Activated CD8-positive, alpha-beta T cell treated with anti-CD3 and anti-CD28 coated beads, Interleukin-2, amount 10 ng/mL, durations not matched to agents 7 days and 5 days (primary cell): ENCODE results near the gene C11orf97. TPM values are rescaled to one million over a fixed set of nuclear protein-coding genes. Genes with fewer than 3 reads are reported as not detected.
A peak's percentile ranks its signal among the peaks of the same experiment; 100 is the strongest.

ENCODE experiments used
- ATAC-seq: fragments of 150-1000 bp; cut with Tn5 transposase; one replicate; pipeline ENCODE4 v1.10.0; 2021; ENCODE audit warnings: moderate library complexity
- CTCF ChIA-PET: fragments of 350-600 bp; sonication (Branson Sonifier 250); formaldehyde crosslinking; loops from one replicate; lab custom pipeline; 2021; ENCODE audit warnings: antibody characterized with exemption; lab: Charles Lee
- POLR2A ChIA-PET: fragments of 350-600 bp; sonication (Branson Sonifier 250); formaldehyde crosslinking; loops from one replicate; lab custom pipeline; 2021; ENCODE audit warnings: antibody characterized with exemption; lab: Charles Lee
- DNase-seq: peaks from one replicate; pipeline ENCODE4 v3.0.0-alpha.2; 2020
- H3K27ac Mint-ChIP-seq: one replicate; pipeline ENCODE4 v1.8.0; 2021; ENCODE audit warnings: mild to moderate bottlenecking, mixed read lengths
- H3K27me3 Mint-ChIP-seq: one replicate; pipeline ENCODE4 v1.8.0; 2021; ENCODE audit warnings: low read depth, mixed read lengths
- H3K36me3 Mint-ChIP-seq: one replicate; pipeline ENCODE4 v1.8.0; 2021; ENCODE audit warnings: low read depth, mixed read lengths
- H3K4me1 Mint-ChIP-seq: one replicate; pipeline ENCODE4 v1.8.0; 2021; ENCODE audit warnings: low read depth, mixed read lengths
- H3K4me3 Mint-ChIP-seq: one replicate; pipeline ENCODE4 v1.8.0; 2021; ENCODE audit warnings: mild to moderate bottlenecking, mixed read lengths
- H3K9me3 Mint-ChIP-seq: one replicate; pipeline ENCODE4 v1.8.0; 2022; ENCODE audit warnings: mixed read lengths; ENCODE audit not compliant: insufficient read depth
- total RNA-seq, 2 experiments: library from RNA; stranded (reverse); gene quantifications; one replicate each; pipeline ENCODE4 v1.2.3, GENCODE V29; 2021

The C11orf97 gene
- total RNA-seq, 2 experiments from 2014 or later: not detected

- ChIA-PET CTCF (no interaction called here), POLR2A (no interaction called here)
- peaks cover 31% of the 10 kb centered on the region for H3K27me3 Mint-ChIP-seq
- ATAC-seq (no peak), DNase-seq (no peak)
- H3K4me3 Mint-ChIP-seq: no peak overlapping the region
- H3K27ac Mint-ChIP-seq: no peak overlapping the region
- no peaks in the 10 kb centered on the region for H3K4me1 Mint-ChIP-seq
- no peaks in the 10 kb centered on the region for H3K9me3 Mint-ChIP-seq
- no peaks in the 10 kb centered on the region for H3K36me3 Mint-ChIP-seq
Measured at GRCh38 chr11:94526645-94527438, 14.6 kb downstream of the C11orf97 start.

GRCh38 chr11:94528551-94528950 lies 16.3 kb downstream of the C11orf97 start:
- H3K36me3 Mint-ChIP-seq: no peaks in the 10 kb centered on the region
- peaks cover 33% of the 10 kb centered on the region for H3K27me3 Mint-ChIP-seq
- H3K4me3 Mint-ChIP-seq: no peak overlapping the region
- ChIA-PET POLR2A (no interaction called here), CTCF (interaction anchor here (1.0 kb wide), 1 partner anchor 10 kb away, joined by 4 read pairs; no protein-coding TSS in a partner anchor)
- no peak overlapping the region for H3K27ac Mint-ChIP-seq
- H3K9me3 Mint-ChIP-seq: no peaks in the 10 kb centered on the region
- DNase-seq (no peak), ATAC-seq (no peak)
- H3K4me1 Mint-ChIP-seq: no peaks in the 10 kb centered on the region

- ChIA-PET CTCF (no interaction called here), POLR2A (no interaction called here)
- H3K27ac Mint-ChIP-seq: no peak overlapping the region
- H3K27me3 Mint-ChIP-seq: peaks cover 38% of the 10 kb centered on the region
- DNase-seq (no peak), ATAC-seq (no peak)
- no peak overlapping the region for H3K4me3 Mint-ChIP-seq
- H3K4me1 Mint-ChIP-seq: no peaks in the 10 kb centered on the region
- H3K9me3 Mint-ChIP-seq: no peaks in the 10 kb centered on the region
- H3K36me3 Mint-ChIP-seq: no peaks in the 10 kb centered on the region
Measured at GRCh38 chr11:94532211-94532610, 19.9 kb downstream of the C11orf97 start.

- Mint-ChIP-seq H3K36me3 (no peaks in the 10 kb centered on the region), H3K4me1 (no peaks in the 10 kb centered on the region), H3K9me3 (no peaks in the 10 kb centered on the region), H3K27me3 (peaks cover 38% of the 10 kb centered on the region), H3K27ac (no peak overlapping the region), H3K4me3 (no peak overlapping the region)
- no peak for ATAC-seq
- ChIA-PET POLR2A (no interaction called here), CTCF (no interaction called here)
- DNase-seq: no peak
Measured at GRCh38 chr11:94533206-94533605, 20.9 kb downstream of the C11orf97 start.

- CTCF ChIA-PET: interaction anchor here (1.3 kb wide), 1 partner anchor 29 kb away, joined by 3 read pairs; no protein-coding TSS in a partner anchor
- H3K4me1 Mint-ChIP-seq: no peaks in the 10 kb centered on the region
- no peak for DNase-seq
- no peak overlapping the region for H3K27ac Mint-ChIP-seq
- POLR2A ChIA-PET: no interaction called here
- H3K36me3 Mint-ChIP-seq: no peaks in the 10 kb centered on the region
- peaks cover 35% of the 10 kb centered on the region for H3K27me3 Mint-ChIP-seq
- no peaks in the 10 kb centered on the region for H3K9me3 Mint-ChIP-seq
- no peak for ATAC-seq
- no peak overlapping the region for H3K4me3 Mint-ChIP-seq
Measured at GRCh38 chr11:94533696-94534630, 21.7 kb downstream of the C11orf97 start.

GRCh38 chr11:94536386-94536785 lies 24.1 kb downstream of the C11orf97 start:
- no peaks in the 10 kb centered on the region for H3K4me1 Mint-ChIP-seq
- no peaks in the 10 kb centered on the region for H3K9me3 Mint-ChIP-seq
- ATAC-seq: no peak
- CTCF ChIA-PET: interaction anchor here (1.5 kb wide), 1 partner anchor 15 kb away, joined by 3 read pairs; no protein-coding TSS in a partner anchor
- H3K4me3 Mint-ChIP-seq: no peak overlapping the region
- H3K27me3 Mint-ChIP-seq: peaks cover 28% of the 10 kb centered on the region
- no peak overlapping the region for H3K27ac Mint-ChIP-seq
- POLR2A ChIA-PET: no interaction called here
- no peak for DNase-seq
- no peaks in the 10 kb centered on the region for H3K36me3 Mint-ChIP-seq

- ChIA-PET CTCF (interaction anchor here (0.6 kb wide), 1 partner anchor 39 kb away, joined by 3 read pairs; no protein-coding TSS in a partner anchor), POLR2A (no interaction called here)
- ATAC-seq (no peak), DNase-seq (no peak)
- peaks cover 28% of the 10 kb centered on the region for H3K27me3 Mint-ChIP-seq
- no peak overlapping the region for H3K27ac Mint-ChIP-seq
- no peaks in the 10 kb centered on the region for H3K9me3 Mint-ChIP-seq
- H3K4me3 Mint-ChIP-seq: no peak overlapping the region
- H3K36me3 Mint-ChIP-seq: no peaks in the 10 kb centered on the region
- no peaks in the 10 kb centered on the region for H3K4me1 Mint-ChIP-seq
Measured at GRCh38 chr11:94537031-94537600, 24.9 kb downstream of the C11orf97 start.

- no peak overlapping the region for H3K27ac Mint-ChIP-seq
- H3K36me3 Mint-ChIP-seq: no peaks in the 10 kb centered on the region
- H3K9me3 Mint-ChIP-seq: no peaks in the 10 kb centered on the region
- ATAC-seq (no peak), DNase-seq (no peak)
- H3K27me3 Mint-ChIP-seq: peaks cover 24% of the 10 kb centered on the region
- no peak overlapping the region for H3K4me3 Mint-ChIP-seq
- peaks cover 11% of the 10 kb centered on the region for H3K4me1 Mint-ChIP-seq
- ChIA-PET CTCF (no interaction called here), POLR2A (no interaction called here)
Measured at GRCh38 chr11:94539420-94539819, 27.2 kb downstream of the C11orf97 start.

GRCh38 chr11:94543695-94544645 lies 31.7 kb downstream of the C11orf97 start, which contains the start of gene FUT4:
Gene FUT4 (plus strand): TSS chr11:94543921. CDS start chr11:94544134, 213 bp downstream.
- H3K27ac Mint-ChIP-seq: peak within 1 kb of the TSS; percentile 100
- peaks cover 38% of the 10 kb centered on the region for H3K4me1 Mint-ChIP-seq
- H3K4me3 Mint-ChIP-seq: peak within 1 kb of the TSS; percentile 99
- H3K36me3 Mint-ChIP-seq: peaks cover 10% of the 10 kb centered on the region
- no peaks in the 10 kb centered on the region for H3K9me3 Mint-ChIP-seq
- ChIA-PET POLR2A (interaction anchor here (0.5 to 1.7 kb wide), 4 partner anchors 11 to 1348 kb away, joined by 4 to 5 read pairs (median 4); partner anchors contain the start of genes CWC15, KDM4D and PANX1), CTCF (interaction anchor here (0.6 to 0.9 kb wide), 2 partner anchors 24 to 28 kb away, joined by 3 to 4 read pairs; no protein-coding TSS in a partner anchor)
- ATAC-seq (peak; percentile 87), DNase-seq (peak; percentile 78)
- peaks cover 2% of the 10 kb centered on the region for H3K27me3 Mint-ChIP-seq

- peaks cover 15% of the 10 kb centered on the region for H3K36me3 Mint-ChIP-seq
- POLR2A ChIA-PET: interaction anchor here (0.5 to 1.7 kb wide), 3 partner anchors 416 to 1349 kb away, joined by 4 to 5 read pairs (median 4); partner anchors contain the start of genes CWC15, KDM4D and PANX1
- no peak for ATAC-seq
- peak overlapping the region; percentile 79 for H3K27ac Mint-ChIP-seq
- no peak for DNase-seq
- peaks cover 38% of the 10 kb centered on the region for H3K4me1 Mint-ChIP-seq
- H3K27me3 Mint-ChIP-seq: no peaks in the 10 kb centered on the region
- CTCF ChIA-PET: interaction anchor here (0.9 to 1.2 kb wide), 2 partner anchors 25 kb away, joined by 4 read pairs; no protein-coding TSS in a partner anchor
- no peaks in the 10 kb centered on the region for H3K9me3 Mint-ChIP-seq
- H3K4me3 Mint-ChIP-seq: peak overlapping the region; percentile 75
Measured at GRCh38 chr11:94544646-94545263, 32.5 kb downstream of the C11orf97 start.
